GM19239 (cell line): ENCODE measurements around the gene FYB2.

Experiments
- DNase-seq: peaks from one replicate; pipeline ENCODE4 v3.0.0; 2011; ENCODE audit warnings: low spot score; ENCODE audit not compliant: insufficient read length
- FAIRE-seq: peaks from 2 replicates; lab custom pipeline; 2011; peaks lifted over from hg19 to GRCh38; lab: Jason Lieb, UNC

The FYB2 gene

DNA sequence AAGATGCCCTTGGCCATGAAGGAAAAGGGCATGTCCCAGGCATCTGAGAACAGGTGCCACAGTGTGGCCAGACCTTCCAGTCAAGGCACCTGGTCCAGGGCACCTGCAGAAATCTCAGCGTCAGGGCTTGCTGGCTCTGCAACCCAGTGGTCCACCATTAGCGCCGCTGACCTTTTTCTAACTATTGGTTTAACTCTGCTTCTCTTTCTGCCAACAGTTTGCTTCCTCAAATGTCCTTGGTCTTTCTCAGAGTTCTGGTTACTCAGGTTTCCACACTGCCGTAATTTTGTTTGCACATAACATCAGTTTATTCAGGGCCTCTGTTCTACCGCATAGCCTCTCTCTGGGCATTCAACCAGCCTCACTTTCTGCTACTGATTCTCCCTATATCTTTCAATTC, 16.5 kb upstream of the FYB2 start:
- FAIRE-seq (no peak), DNase-seq (no peak)

DNA sequence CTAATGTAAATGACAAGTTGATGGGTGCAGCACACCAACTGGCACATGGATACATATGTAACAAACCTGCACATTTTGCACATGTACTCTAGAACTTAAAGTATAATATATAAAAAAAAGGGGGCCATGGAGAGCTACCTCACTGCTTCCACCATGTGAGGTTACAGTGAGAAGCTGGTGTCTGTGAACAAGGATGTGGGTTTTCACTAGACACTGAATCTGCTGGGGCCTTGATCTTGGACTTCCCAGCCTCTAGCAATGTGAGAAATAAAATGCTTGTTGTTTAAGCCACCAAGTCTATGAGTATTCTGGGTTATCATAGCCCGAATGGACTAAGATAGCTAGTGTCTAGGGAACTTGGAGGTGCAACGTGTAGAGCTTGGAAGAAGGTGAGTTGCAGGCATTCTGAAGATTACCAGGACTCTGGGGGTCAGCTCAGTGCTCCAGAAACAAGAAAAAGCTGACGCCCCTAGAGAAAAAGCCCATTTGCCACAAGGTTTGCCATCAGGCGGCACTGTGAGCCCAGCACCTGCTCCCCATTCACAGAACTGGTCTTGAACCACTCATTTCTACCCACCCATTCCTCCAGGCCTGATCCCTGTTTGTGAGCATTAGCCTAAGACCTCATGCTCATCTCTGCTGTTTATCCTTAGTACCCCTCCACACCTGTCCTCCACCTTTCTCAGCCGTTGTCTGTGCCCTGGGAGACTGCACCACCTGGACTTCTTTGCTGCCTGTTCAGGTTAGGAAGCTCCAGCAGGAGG, 15.1 kb upstream of the FYB2 start:
- FAIRE-seq (no peak), DNase-seq (no peak)

DNA sequence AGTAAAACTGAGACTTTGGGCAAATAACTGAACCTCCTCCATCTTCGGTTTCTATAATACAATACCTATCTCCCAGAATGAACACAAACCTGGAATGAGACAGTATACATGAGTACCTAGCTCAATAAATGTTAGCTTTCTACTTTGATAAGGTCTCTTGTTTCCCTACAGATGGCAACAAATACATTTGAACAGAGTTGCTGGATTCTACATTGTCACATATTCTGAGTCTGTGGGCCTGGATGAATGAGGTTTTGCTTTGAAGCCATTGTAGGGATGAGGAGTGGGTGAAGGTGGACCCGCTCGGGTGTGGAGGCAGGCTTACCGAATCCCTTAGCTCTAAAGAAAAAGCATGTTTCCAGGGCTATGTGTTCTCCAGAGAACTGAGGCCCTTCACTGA, 13.9 kb upstream of the FYB2 start:
- DNase-seq (no peak), FAIRE-seq (no peak)

DNA sequence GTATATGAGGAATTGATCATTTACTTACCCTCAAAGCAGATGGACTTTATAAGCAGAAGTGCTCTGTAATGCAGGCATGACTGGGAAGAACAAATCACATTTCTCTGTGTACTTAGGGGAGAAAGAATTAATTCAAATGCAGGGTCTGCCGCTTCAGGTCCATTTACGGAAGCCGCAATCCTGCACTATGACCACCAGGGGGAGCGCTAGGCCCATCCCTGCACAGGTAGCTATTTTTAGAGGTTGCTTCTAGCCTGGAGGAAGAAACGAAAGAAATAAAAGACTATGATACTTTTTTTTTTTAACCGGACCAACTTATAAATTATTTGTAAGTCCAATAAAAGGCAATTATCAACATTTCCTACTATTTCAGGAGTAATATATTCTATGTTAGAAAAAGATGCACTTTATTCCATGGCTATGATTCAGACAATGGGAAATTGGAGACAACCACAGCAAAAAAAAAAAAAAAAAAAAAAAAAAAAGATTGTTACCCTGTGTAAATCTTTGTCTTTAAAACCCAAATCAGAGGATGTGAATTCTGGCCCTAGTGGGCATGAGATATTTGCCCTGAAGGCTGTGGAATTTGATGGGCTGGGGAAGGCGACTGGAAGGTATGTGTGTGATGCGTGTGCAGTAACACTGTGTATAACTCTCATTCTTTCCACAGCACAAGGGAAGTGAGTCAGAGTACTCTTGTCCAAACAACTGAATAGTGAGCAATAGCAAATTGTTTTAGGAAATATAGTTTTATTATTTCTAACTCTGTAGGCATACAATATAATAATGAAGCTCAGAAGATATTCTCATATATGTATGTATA, 12.9 kb upstream of the FYB2 start:
- FAIRE-seq (peak; percentile 83), DNase-seq (peak; percentile 50)

DNA sequence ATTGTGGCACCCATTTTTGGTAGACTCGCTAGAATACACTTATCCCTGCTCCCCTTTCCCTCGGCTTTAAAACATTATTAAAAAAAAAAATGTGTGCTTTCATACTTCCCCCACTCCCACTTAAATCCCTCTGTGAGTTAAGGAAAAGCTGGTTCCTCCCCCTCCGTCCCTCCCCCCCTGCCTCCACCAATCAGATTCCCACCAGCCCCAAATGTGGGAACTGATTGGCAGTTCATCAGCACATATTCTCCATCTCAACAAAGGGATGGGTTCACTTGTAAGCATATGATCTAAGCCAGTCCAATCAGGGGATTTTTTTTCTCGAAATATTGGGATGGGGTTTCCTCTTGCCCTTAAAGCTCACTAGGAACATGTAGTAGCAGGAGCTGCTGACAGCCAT, 10.8 kb upstream of the FYB2 start:
- DNase-seq (no peak), FAIRE-seq (no peak)

DNA sequence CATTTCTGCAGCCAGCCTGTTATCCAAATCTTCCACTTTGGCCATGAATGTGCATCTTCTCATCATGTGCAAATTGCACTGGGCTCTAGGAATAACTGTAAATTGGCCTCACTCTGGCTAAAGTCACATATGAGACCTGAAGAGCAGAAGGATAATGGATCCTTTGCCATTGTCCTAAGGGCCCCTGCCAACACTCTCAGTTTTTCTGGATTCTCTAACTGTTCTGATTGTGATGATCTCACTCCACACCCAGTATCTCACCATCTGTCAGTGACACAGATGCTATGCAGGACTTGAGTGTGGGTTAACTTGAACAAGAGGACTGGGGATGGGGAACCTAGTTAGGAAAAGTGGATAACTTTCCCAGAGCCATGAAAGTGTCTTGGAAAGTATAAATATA, 8.5 kb upstream of the FYB2 start:
- no peak for DNase-seq
- FAIRE-seq, result no peak

DNA sequence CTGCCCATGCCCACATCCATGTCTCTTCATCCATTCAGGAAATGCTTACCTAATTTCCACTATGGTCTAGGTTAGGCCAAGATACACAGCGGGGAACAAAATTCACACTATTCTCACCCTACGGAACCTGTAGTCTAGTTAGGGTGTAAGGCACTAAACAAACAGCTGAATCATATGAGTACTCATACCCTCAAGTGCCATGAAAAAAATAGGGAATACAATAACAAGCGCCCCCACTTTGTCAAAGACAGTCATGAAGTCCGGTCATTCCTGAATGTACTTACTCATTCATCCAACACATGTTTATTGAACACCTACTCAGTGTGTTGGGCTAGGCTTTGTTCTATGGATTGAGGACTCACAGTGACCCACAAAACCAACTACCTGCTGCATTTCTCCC, 6.2 kb upstream of the FYB2 start:
- DNase-seq (no peak), FAIRE-seq (no peak)

DNA sequence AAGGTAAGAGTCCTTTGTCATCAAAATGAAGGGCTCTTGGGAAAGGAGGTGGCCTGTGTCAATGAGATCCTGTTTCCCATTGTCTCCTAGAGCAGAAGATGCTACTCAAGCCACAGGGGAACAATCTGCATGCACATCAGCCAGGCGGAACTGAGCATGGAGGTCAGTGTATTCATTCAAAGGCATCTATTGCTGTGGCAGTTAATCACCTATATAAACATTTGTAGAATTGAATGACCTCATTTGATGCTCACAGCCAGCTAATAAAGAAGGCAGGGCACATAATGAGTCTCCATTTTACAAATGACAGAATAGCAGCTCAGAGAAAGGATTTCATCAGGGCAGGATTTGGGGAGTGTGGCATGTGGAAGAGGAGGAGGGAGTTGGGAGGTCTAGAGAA, 5.7 kb upstream of the FYB2 start:
- DNase-seq (no peak), FAIRE-seq (no peak)

DNA sequence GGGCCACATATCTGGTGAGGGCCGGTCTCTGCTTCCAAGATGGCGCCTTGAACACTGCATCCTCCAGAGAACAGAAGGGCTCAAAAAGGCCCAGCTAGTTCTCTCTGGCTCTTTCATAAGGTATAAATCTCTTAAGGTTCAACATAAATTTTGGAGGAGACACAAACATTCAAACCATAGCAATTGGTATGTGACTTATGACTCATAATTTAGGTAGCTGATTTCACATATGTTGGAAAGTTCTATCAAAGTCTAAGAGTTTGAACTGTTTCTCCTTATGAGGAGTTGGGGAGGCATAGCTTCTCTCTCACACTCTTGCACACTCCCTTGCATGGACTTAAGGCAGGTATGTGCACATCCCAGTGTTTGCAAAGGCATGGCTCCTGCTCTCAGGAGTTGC, 5.1 kb upstream of the FYB2 start:
- FAIRE-seq (no peak), DNase-seq (no peak)

DNA sequence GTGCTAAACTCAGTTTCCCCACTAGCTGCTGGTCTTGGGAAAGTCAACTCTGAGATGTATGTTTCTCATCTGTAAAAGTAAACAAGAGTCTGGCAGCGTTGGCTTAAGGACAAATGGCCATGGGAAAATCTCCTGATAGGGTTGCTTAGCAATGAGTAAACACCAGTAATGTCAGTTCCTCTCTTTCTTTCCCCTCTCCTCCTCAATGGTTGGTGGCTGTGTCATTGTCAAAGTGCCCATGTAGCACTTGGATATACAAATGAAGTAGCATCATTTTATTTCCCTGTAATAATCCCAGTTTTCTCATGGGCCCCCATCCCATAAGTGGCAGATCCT, 2.2 kb upstream of the FYB2 start:
- no peak for FAIRE-seq
- DNase-seq, result no peak

DNA sequence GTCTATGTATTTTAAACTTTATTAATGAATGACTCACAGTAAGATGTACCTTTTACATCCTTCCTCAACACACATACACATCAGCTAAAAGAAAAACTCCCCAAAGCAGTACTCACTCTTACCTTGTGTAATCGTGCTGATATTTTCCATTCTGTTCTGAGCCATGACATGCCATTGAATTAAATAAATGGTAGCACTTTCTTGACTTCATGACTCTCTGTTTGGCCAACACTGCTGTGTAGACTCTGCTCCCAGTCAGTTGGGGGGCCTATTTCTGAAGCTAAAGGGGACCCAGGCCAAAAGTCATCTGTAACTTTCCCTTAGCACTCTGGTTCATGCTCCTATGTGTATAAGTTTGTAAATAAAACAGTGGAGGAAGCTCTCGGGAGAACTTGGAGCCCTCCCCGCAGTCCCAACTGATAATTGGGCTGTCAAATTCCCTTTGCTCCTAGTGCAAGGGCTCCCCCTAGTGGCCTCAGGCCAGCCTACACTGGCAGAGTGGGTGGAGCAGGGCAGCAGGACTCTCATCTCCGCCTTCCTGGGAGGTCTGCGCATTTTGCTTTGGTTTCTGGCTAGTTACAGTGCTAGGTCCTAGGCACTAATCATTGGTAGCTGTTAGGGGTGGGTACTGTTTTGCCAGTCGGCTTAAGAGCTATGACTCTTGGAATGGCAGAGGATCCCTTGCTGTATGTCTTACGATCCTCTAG, 1.7 kb upstream of the FYB2 start:
- FAIRE-seq (peak; percentile 89), DNase-seq (peak; percentile 56)

DNA sequence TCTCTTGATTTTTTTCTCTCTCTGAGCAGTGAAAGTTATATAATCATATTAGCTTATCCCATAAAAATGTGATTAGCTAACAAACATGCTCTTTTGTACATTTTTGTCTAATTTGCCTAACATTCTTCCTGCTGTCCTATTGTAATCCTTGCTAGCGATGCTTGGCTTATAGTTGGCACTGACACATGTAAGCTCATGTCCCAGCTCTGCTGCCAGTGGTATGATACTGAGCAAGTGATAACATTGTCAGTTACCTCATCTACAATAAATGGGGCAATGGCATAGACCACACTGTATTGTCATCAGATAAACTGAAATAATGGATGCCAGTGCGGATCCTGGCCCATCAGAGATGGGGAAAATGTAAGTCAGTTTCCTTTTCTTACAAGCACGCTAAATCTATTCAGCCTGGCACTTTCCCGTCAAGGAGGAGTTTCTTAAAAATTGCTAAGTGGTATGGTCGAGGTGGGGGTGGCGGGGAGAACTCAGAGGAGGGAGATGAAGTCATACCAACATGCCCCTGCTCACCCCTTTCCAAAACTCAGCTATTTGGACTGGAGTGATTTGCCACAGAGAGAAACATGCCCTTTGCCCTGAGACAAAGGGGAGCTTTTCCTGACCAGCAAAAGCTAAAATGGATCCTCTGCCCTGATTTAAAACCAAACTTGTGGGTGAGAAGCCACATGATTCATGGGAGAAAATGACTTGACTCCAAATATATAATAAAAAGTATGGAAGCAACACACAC, 1.3 kb downstream of the FYB2 start:
- FAIRE-seq (no peak), DNase-seq (no peak)

DNA sequence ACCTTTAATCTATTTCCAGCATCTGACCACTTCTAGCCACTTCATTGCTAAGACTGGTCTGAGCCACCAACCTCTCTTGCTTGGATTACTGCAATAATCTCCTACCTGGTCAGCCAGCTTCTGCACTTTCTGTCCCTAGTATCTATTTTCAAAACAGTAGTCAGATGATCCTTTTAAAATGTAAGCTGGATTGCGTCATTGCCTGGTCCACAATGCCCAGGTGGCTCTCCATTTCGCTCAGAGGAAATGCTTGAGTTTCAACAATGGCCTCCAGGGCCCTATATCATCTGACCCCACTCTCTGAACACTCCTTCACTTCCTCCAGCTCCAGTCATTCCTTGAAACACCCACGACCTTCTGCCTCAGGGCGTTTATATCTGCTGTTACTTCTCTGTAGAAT, 2.3 kb downstream of the FYB2 start:
- no peak for DNase-seq
- peak; percentile 78 for FAIRE-seq

DNA sequence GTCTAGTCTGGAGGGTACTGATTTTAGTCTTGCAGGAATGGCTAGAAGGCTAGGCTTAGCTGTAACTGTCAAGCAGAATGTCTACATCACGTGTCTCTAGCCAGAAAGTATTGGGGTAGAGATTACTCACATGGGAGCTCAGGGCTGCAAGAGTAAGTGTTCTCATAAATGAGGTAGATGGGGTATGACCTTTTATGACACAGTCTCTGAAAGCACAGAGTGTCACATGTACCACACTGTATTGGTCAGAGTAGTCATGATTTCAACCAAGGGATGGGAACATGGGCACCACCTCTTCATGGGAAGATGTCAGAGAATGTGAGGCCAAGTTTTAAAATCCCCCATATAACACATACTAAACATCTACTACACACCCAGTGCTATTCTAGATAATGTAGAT, 2.9 kb downstream of the FYB2 start:
- FAIRE-seq, result no peak

DNA sequence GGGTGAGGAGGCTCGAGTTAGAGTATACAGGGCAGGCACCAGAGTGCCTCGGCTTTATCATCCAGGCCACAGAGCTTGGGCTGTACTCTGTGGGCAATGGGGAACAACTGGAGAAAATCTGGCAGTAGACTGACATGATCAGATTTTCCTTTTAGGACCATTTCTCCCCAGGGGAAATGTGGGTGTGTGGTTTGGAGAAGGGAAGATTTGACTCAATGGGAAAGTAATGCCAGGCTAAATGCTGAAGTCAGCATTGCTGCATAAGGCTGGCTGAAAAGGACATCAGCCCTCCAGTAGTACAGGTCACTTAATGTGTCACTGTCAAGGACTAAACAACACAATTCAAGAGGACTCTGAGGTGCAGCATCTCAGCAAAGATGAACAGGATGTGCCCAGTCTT, 5.0 kb downstream of the FYB2 start:
- FAIRE-seq, result no peak
- DNase-seq, result no peak

More for the DNA sequence above, 2.9 kb downstream of the FYB2 start:
- DNase-seq, result no peak

DNA sequence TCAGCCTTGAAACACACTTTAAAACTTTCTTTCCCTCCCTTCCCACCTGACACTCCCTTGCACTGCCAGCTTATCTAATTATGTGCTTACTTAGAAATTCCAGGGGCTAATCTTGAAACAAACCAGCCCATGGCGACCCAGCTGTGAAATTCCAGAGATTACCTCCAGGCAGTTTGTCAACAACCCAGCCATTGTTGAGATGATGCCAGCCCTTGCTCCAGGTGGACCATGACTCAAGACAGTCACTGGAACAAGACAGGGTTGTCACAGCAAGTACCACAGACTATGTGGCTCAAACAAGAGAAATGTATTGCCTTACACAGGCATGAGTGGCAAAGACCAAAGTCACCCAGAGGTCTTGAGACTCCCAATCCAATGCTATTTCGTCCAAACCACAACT, 7.9 kb downstream of the FYB2 start:
- FAIRE-seq (no peak), DNase-seq (no peak)

DNA sequence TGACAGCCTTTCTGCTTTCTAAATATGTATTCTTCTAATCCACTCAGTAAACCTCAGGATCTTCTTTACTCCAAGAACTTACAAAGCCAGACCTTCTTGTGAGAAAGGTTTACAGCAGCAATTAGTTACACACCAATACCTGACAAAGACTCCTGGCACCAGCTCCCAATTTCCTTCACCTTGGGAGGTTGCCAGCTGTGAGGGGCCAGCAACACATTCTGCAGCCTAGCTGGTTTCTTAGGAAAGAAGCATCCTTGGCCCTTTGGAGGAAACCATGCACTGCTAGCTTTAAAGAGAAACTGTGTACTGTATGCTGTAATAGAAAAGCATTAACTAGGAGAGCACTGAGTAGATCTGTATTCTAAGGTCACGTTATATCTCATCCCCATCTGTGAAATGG, 10.8 kb downstream of the FYB2 start:
- no peak for DNase-seq
- no peak for FAIRE-seq

DNA sequence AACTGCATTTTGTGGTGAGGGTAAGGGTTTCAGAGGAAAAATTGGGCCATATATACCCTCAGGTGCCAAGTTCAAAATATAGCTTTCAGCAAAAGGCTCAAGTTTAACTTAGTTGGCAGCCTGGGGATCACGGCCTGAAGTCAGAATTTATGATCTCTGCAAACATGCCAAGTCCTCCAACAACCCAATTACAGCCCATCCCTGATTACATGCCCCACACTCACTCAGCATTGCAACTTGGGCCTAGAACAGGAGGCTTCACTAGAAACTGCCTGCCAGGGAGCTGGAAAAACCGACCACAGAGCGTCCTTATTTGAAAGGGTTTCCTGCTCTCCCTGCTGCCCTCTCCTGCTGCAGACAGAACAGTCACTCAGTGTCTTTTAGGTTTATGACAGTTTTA, 12.4 kb downstream of the FYB2 start:
- FAIRE-seq, result no peak

DNA sequence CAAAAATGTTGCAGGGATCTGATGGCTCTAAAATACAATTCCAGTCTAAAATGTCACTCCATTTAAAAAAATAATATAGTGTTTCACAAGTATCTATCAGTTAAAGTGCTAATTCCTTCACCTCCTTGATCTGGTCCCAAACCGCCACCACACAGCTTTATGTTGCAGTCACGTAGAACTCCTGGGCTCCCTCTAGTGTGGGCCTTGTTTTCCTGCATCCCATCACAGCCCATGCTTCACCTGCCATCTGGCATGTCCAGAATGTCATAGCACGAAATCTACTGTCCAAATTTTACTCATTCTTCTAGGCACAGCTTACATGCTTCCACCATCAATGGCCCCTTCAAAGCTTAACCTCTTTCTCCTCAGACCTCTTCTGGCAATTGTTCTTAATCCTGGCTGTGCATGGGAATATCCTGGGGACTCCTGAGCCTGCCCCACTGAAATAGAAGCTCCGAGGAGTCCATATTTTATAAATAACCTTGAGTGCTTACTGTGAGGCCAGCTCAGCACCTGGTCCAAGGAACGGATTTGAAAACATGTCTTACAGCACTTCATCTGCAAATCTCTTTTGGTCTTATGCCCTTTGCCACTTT, 15.5 kb downstream of the FYB2 start:
- DNase-seq (no peak), FAIRE-seq (no peak)

More for the DNA sequence above, 12.4 kb downstream of the FYB2 start:
- no peak for DNase-seq
